Islet of Langerhans (tissue), 1 donor: ENCODE results near the gene OXNAD1.
"Not testable (repeated sequence)": the region's sequence is repeated elsewhere in the genome, so short reads cannot be mapped to it uniquely, and the experiment has no call there.

Experiments used
- FAIRE-seq: peaks from one replicate; lab custom pipeline; 2011; peaks lifted over from hg19 to GRCh38; lab: Jason Lieb, UNC

Gene OXNAD1

DNA sequence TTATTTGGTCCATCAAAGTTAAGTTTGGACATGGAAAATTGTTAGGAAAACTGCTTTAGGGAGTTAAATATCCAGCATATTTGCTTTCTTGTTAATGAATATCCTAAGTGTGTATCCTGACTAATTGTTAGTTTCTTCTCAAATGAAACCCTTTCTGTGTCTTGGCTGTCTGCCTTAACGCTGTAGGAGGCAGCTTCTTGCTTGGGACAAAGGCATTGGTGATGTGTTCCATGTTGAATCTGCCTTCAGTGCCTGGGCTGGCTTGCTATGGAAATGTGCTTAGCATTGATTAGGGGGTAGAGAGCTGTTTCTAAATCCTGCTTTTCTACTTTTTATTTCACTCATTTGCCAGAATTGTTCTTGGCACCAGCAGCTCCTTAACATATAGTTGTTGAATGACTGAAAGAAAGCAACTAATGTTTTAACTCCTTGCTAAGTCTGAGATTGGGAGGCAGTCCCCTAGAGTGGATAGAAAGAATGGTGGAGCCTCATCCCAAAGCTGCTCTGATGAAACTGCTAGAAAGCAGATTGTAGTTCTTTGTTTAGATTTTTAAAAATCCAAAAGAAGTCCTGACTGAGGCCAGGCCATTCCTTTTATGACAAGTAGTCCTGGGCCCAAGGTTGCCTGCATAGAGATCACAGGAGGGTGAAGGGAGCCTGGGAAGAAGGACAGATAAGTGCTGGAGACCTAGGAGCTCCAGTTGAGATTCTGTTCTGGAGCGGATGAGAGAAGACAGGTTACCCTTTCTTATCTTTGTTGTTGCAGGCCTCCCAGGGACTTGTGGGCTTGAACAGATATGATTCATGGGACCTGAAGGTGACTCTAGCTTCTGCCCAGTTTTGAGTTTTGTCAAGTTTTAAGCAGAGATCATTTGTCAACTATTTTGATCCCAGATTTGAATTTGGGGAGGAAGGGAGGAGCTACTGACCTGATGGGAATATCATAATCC lies 39.3 kb downstream of the OXNAD1 start:
- FAIRE-seq = no peak

DNA sequence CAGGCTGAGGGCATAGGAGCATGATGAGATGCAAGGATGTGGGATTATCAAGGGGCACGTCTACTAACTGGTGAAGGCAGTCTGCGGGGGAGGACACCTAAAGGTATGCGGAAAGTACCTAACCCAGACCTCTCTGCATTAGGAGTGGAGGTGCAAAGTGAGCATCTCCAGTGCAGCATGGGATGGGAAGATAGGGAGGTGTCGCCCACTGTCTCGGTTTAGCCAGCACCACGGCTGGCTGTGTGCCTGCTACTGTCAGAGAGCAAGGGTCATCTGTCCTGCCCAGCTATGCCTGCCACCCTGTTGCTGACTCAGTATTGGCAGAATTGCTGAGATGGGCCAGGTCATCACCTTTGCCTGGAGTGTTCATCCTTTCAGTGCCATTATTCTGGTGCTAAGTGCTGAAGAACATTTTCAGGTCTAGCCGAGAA lies 40.1 kb downstream of the OXNAD1 start:
- FAIRE-seq = no peak

DNA sequence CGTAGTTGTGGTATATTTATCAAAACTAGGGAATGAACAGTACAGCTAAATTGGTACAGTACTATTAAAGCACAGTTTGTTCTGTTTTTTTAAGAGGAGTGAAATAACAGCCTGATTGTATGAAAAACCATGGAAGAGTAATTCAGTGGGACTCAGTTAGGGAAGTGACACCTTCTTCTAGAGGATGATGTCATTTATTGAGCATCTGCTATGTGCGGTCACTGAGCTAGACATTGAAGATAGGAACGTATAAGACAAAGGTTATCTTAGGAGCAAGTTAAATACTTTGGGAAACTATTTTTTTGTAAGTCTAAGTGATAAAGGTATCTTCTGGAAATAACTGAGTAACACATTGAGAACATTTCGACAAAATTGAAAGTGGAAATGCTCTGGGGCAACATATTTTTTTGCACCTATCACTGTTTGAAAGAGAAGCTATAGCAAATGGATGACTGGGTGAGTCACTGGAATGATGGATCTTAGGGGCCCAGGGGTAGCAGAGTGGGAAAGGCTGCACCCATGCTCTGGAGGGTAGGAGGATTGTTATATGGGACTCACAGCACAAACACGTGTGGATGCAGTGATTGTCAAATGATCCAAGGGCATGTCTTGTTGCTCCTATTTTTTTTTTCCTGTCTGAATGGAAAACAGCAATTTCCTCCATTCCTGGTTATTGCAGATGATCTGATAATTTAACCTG lies 43.0 kb downstream of the OXNAD1 start:
- FAIRE-seq = no peak

DNA sequence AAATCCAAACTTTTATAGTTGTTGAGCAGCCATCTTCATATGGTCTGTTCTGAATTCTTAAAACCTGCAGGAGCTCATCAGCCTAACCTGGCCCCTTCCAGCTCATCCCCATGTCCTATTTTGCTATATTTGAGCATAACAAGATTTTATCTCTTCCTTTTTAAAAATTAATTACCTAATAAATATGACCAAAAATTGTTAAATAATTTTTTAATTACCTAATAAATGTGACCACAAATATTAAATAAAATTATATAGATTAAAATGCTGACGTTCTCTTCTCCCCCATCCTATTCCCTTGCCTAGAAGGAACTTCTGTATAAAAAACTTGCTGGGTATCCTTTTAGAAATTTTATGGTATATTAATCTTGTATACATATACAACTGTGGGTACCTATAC lies 43.7 kb downstream of the OXNAD1 start:
- FAIRE-seq = no peak

DNA sequence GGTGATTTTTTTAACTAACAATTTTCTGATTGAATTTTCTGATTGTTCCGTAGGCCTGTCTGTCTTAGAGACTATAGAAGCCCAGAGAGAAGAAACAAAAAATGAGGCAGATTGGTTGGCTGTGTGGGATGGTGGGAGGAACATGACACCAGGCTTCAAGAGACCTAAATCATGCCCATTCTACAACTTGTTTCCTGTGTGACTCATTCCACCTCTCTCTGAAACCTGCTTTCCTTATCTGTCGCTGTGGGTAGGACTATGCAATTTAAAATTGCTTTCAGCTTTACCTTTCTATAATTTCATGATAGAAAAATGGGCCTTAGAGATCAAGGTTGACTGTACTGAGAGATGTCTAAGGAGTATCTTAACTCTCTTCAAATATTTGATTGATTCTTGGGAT lies 44.5 kb downstream of the OXNAD1 start:
- no peak for FAIRE-seq

DNA sequence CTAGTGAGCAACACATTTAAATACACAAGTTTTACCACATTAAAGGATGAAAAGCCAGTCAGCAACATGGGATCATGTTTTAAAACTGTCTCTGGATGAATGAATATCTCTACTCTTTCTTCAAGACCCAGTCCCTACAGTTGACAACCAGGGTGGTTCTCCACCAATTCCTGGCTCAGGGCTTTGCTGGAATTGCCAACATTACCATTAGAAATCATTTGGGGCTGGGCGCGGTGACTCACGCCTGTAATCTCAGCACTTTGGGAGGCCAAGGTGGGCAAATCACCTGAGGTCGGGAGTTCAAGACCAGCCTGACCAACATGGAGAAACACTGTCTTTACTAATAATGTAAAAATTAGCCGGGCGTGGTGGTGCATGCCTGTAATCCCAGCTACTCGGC lies 45.5 kb downstream of the OXNAD1 start:
- FAIRE-seq = not testable (repeated sequence)

DNA sequence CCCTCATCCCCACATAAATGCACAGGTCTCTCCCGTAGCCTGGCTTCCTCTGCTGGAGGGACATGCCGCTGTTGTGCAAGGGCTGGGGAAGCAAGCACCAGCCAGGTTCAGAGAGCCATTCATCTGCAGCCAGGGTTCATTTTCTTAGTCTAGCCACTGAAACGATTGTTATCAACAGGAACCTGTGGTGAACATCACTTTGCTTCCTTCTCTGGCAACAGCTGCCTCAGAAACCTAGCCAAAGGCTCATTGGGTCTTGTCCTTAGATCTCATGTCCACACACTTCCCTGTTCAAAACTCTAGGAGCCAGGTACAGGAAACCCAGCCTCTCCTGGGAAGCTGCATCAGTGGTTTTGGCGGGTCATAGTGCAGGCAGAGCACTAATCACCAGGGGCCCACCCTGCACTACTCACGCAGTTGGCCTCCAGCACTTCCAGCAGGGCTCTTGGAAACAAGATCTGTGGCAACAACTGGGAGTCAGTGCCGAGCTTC lies 47.0 kb downstream of the OXNAD1 start:
- no peak for FAIRE-seq

DNA sequence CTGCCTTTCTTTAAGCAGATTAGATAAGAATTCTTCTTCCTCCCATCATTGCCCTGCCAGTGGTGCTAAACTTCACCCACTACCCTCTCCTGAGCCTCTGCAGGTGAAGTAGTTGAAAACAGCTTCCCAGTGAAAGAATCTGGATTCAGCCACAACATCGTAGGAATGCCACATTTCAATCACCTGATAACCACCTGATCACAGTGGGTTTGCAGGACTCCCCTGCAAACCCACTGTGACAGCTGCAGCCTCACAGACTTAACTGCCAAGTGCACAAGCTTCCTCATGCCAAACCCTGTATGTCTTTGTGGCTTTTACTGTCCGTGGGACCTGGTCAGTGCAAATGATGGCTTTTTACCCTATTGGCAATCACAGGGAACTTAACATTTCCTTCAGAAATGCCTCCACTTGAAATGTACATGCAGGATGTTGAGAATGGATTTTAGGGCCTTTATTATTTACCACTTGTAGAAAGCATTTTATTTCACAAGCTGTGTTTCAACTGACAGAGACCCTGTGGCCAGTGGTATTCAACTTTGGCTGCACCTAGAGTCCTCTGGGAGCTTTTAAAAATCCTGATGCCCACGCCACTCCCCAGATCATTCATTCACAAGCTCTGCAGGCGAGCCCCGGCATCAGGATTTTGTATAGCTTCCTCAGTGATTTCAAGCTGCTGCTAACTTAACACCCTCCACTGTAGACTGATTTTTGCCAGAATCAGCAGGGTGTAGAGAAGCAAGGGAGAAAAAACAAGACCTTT lies 49.1 kb downstream of the OXNAD1 start:
- FAIRE-seq = no peak

DNA sequence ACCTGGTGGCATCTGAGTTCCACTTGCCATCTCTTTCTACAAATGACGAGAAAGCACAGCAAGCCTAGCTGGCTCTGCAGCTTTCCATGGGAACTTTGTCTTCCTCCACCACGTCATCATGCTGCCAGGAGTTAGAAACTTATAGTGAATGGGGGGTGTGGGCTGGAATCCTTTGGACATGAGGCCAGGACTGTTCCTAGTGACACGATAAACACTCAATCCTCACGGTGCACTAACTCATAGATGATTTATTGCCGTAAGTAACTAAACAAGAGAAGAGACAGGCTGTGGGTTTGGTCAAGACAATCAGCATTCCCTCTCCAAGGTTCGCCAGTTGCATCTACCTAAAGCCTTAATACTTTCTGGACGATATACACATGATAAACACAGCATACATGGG lies 50.6 kb downstream of the OXNAD1 start:
- no peak for FAIRE-seq

DNA sequence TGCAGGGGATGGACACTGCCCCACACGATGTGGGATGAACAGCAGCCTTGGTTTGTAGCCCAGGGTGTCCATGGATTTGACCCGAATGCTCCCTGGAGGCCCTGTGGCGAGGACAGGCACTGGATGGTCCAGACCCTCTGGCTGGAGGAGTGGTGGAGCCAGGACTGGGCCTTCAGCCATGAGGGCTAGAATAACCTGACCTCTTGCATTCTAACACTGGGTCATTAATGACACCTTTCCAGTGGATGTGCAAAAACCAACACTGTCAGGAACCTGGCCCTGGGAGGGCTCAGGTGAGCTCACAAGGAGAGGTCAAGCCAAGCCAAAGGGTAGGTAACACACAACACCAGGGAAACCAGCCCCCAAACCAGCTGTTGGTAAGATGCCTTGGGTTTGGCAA lies 51.4 kb downstream of the OXNAD1 start:
- no peak for FAIRE-seq

DNA sequence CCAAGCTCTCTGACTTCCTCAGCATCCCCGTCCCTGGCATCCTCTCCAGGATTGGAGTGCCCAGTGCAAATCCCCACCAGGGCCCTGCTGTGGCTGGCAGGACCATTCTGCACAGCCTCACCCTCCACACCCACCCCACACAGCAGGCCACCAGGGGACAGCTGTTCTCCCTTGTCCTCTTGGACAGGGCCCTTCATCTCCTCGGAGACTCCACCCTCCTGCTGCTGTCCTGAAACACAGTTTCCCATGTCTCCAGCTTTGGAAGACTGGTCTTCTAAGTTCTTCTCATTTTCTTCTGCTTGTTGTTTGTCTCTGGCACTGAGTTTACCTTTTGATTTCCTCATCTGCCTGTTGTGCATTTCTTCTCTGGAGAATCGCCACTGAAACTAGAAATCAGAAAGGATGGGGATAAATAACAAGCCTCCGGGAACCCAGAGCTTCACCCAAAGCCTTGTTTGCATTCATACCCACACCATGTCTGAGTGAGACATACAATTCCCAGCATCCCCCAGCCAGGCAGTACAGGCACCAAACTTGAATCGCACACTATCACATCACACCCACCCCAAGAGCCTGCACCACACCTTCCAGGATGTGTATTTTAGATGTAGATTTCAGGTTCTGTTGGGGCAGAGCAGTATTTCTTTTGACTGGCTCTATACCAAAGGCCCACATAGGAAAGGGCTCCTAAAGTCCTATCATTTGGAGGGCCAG lies 52.0 kb downstream of the OXNAD1 start:
- no peak for FAIRE-seq

DNA sequence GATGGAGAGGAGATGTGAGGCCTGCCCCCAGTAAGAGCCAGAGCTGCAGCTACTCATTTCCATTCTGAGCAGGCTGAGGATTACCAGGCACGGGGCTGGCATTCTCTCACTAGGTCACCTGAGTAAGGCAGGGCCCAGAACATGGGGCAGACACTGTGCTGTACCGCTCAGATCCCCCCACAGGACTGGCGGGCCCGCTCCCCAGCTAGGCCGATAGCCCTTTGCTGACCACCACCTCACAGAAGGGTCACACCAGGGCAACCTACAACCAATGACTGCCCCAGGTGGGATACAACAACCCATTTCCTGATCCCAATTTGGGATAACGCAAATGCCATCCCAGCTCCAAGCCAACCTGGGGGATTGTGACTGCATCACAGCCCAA lies 52.5 kb downstream of the OXNAD1 start:
- no peak for FAIRE-seq

DNA sequence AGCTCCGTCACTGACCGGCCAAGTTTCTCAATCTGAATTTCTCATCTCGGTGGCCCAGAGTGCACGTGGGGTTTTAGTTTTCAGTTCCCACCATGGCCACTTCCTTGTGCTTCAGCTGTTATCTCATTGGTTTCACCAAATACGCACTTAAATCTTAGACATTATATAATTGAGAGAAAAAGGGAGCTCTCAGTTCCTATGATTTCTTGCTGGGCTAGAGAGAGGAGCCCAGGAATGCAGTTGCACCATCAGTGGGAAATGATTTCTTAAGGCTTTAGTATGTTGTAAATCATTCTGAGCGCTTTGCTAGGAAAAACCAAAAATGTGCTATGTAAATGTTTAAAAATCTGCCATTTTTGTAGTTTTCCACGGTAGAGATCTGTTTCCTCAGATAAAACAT lies 53.2 kb downstream of the OXNAD1 start:
- FAIRE-seq = no peak

DNA sequence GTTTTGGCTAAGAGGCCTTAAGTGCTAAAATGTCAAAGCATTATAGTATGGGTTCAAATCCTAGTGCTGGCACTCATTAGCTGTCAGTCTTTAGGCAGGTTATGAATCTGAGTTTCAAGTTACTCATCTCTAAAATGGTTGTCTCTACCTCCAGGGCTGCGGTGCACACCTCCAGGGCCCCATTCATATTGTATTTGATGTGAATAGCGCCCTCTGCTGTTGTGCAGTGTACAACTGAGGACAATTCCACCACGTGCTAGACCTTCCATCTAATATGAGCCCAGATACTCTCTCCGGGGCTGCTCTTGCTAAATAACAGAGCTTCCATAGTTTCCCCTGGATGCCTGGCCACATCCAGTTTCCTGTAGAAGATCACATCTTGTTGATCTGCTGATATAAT lies 54.3 kb downstream of the OXNAD1 start:
- no peak for FAIRE-seq

DNA sequence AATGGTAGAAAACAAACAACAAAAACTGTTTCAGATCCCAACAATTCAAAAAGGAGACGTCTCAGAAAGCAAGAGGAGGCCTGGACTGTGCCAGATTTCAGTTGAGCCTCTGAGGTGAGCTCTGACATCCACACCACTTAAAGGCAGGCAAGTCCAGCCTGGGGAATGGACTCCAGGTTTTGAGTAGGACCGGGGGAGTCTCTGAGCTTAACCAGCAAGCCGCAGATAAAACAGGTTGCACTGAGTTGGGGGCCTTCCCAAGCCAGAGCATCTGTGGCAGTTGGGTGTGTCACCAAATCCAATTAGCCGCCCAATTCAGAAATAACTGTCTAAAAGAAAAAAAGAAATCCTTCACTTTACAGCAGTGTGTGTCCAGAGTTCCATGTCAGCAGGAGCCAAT lies 54.7 kb downstream of the OXNAD1 start:
- FAIRE-seq = no peak

DNA sequence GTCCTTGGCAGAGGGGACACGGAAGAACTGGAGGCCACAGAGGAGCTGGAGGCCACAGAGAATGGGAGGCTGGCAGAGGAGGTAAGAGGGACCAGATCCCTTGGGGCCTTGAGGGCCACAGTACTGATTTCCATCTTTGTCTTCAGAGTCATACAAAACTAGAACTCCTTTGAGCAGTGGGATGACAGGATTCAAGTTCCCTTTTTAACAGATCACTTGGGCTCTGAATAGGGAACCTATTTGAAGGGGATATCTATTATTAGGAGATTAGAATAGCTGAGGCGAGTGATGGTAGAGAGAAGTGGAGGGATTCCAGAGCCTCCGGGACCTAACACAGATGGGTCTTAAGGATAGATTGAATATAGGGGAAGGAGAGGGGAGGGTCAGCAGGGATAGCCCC lies 55.7 kb downstream of the OXNAD1 start:
- no peak for FAIRE-seq

DNA sequence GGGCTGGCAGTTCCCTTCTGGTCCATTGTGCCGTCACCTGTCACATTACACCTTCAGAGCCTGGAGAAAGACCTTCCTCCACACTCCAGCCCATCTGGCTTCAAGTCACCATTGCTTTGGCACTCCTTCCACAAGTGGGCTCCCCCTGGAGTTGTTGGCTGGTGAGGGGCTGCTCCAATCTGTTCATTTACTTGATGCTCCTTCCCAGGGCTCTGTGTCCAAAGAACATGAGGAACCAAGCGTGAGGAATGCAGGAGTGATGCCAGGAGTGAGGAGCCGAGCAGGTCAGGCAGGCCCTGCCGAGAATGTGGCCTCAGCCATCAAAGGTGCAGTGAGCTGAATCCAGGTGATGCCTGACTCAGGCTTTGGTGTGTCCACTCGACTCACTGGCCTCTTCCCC lies 57.2 kb downstream of the OXNAD1 start:
- no peak for FAIRE-seq

DNA sequence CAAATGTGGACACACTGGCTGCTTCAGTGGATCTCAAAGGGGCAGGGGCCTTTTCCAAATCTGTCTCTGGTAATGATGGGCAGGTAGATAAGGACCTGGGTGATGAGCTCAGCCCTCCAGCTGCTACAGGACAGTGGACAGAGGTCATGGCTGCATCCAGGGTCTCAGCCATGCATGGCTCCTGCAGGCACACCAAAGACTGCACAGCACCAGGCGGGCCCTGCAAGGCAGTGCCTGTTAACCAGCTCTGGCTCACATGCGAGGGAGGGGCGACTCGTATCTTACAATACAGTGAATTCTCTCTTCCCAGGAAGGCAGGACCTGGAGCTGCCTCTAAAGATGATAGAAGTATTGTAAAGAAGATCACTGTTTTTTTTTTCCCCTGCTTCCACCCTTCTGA lies 58.7 kb downstream of the OXNAD1 start:
- no peak for FAIRE-seq

DNA sequence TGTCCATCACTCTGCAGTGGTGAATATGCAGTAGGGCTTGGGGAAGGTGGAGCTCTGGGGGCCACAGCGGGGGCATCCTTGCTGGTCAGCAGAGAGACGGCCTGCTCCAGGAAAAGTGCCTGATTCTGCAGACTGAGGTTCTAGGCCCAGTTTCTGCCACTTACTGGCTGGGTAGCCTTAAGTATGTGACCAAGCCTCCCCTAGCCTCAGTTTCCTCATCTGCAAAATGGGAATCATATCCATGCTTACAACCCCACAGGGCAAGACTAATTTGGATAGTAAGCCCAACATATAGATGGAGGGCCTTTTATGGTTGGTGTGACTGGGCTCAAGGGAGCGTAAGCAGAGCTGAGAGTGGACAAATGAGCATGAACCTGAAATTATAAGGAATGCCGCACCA lies 60.8 kb downstream of the OXNAD1 start:
- no peak for FAIRE-seq

DNA sequence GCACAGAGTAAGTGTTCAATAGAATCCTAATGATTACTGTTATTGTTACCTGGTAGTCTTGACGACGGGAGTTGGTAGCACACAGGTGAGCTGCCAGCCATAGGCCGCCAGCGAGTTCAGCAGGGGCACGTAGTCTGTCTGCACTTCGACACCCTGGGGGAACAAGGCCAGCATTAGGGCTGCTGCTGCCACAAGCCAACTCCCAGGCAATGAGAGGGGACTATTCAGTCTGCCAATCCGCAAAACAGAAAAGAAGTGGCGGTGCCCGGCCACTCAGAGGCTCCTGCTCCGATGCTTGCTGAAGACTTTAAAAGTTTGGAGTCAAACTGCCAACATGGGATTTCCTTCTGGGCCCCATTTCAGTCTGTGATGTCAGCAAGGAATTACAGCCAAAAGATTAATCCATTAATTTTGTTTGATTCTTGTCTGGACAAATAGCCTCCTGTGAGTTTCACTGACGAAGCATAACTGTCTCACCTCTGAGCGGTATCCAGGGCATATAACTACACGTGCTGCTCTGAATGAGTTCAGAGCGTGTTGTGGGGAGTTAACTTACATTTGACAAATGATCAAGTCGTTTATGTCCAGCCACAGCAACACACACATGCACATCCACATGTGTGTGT lies 61.8 kb downstream of the OXNAD1 start:
- FAIRE-seq = no peak

DNA sequence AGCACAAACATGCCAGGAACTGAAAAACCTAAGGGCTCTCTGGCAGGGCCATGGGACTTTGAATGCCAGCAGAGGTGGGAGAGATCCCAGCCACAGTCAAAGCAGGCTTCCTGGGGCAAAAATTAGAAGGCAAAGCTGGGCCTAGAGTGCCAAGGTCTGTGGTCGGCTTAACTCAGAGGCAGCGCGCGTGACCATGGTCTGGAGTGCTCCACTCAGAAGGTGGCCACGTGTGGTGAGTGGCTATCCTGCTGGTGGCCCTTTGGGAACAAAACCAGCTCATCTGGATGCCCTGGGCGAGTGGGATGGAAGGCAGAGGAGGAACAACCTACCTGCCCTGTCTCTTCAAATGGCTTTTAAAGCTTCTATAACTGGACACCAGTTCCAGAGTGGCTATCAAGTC lies 63.1 kb downstream of the OXNAD1 start:
- no peak for FAIRE-seq
